Neutrophil (primary cell): ENCODE measurements around the gene SPNS3.
A peak's percentile ranks its signal among the peaks of the same experiment; 100 is the strongest.

Source experiments
- H3K27ac ChIP-seq: fragments of 200-600 bp; sonication (generic); 2 replicates; pipeline ENCODE4 v1.5.1; 2016; ENCODE audit warnings: mild to moderate bottlenecking, moderate library complexity
- H3K27me3 ChIP-seq: fragments of 200-600 bp; sonication (generic); 2 replicates; pipeline ENCODE4 v1.6.0; 2016; ENCODE audit warnings: mild to moderate bottlenecking
- H3K36me3 ChIP-seq: fragments of 200-600 bp; sonication (generic); 2 replicates; pipeline ENCODE4 v1.5.1; 2017
- H3K4me1 ChIP-seq, 2 experiments: fragments of 200-600 bp in 1 of 2; sonication (generic) in 1 of 2; 1 replicate in 1 of 2; 2 replicates in 1 of 2; pipeline versions ENCODE4 v1.5.1 to v1.6.1; 2013 to 2016; ENCODE audit warnings: low read depth in 1 of 2, low read length in 1 of 2, mild to moderate bottlenecking in 1 of 2, moderate library complexity in 1 of 2; ENCODE audit not compliant: control insufficient read depth in 1 of 2, insufficient read depth in 1 of 2
- H3K4me3 ChIP-seq, 2 experiments: fragments of 200-600 bp in 1 of 2; sonication (generic) in 1 of 2; 1 replicate in 1 of 2; 2 replicates in 1 of 2; pipeline ENCODE4 v1.5.1; 2013 to 2016; ENCODE audit warnings: low read depth in 1 of 2, low read length in 1 of 2, mild to moderate bottlenecking in 1 of 2, moderate library complexity in 1 of 2
- H3K9me3 ChIP-seq: fragments of 200-600 bp; sonication (generic); 2 replicates; pipeline ENCODE4 v1.5.1; 2016
- CTCF ChIP-seq: fragments of 200-600 bp; sonication (generic); IDR thresholded peaks from 2 replicates; pipeline ENCODE4 v1.5.1; 2016; ENCODE audit warnings: antibody characterized with exemption

Gene SPNS3

GRCh38 chr17:4433515-4434031, at the start of gene SPNS3:
Gene SPNS3, plus strand, starts transcription at chr17:4433940. Its CDS starts 28 bp downstream, at chr17:4433968.
- no peaks in the 10 kb centered on the region for H3K9me3 ChIP-seq
- no peaks in the 10 kb centered on the region for H3K36me3 ChIP-seq
- peaks cover 40 to 45% of the 10 kb centered on the region in 2 experiments for H3K4me1 ChIP-seq
- peak within 1 kb of the TSS; percentile 47 to 53 for H3K4me3 ChIP-seq
- no peaks in the 10 kb centered on the region for H3K27me3 ChIP-seq
- peak within 1 kb of the TSS; percentile 72 for H3K27ac ChIP-seq
- no peak for TF ChIP-seq CTCF

GRCh38 chr17:4386406-4386805, 47.3 kb upstream of the SPNS3 start:
- no peak for TF ChIP-seq CTCF
- H3K4me1 ChIP-seq: peaks cover 1 to 4% of the 10 kb centered on the region in 2 experiments
- no peaks in the 10 kb centered on the region for H3K36me3 ChIP-seq
- no peaks in the 10 kb centered on the region for H3K27me3 ChIP-seq
- no peak overlapping the region for H3K4me3 ChIP-seq
- no peaks in the 10 kb centered on the region for H3K9me3 ChIP-seq
- no peak overlapping the region for H3K27ac ChIP-seq

- Histone ChIP-seq H3K9me3 (no peaks in the 10 kb centered on the region), H3K4me1 (no peaks in the 10 kb centered on the region), H3K27me3 (no peaks in the 10 kb centered on the region), H3K27ac (no peak overlapping the region), H3K36me3 (no peaks in the 10 kb centered on the region), H3K4me3 (no peak overlapping the region)
- TF ChIP-seq CTCF: no peak
Observed at GRCh38 chr17:4387137-4387536, 46.6 kb upstream of the SPNS3 start.

GRCh38 chr17:4389079-4389478, 44.7 kb upstream of the SPNS3 start:
- no peaks in the 10 kb centered on the region for H3K36me3 ChIP-seq
- H3K9me3 ChIP-seq: no peaks in the 10 kb centered on the region
- no peaks in the 10 kb centered on the region for H3K4me1 ChIP-seq
- no peak for TF ChIP-seq CTCF
- H3K4me3 ChIP-seq: no peak overlapping the region
- H3K27me3 ChIP-seq: no peaks in the 10 kb centered on the region
- no peak overlapping the region for H3K27ac ChIP-seq

- H3K4me3 ChIP-seq: no peak overlapping the region
- peaks cover 0 to 6% of the 10 kb centered on the region in 2 experiments for H3K4me1 ChIP-seq
- no peaks in the 10 kb centered on the region for H3K36me3 ChIP-seq
- no peaks in the 10 kb centered on the region for H3K27me3 ChIP-seq
- H3K27ac ChIP-seq: no peak overlapping the region
- no peak for TF ChIP-seq CTCF
- no peaks in the 10 kb centered on the region for H3K9me3 ChIP-seq
Observed at GRCh38 chr17:4393806-4394205, 39.9 kb upstream of the SPNS3 start.
